ENCODE measurements around the gene KREMEN1. TPM values are rescaled to one million over a fixed set of nuclear protein-coding genes. Genes with fewer than 3 reads are reported as not detected.

Gene KREMEN1
- total RNA-seq, 2 experiments from 2014 or later: not detected

- TF ChIP-seq, protein P1, sequence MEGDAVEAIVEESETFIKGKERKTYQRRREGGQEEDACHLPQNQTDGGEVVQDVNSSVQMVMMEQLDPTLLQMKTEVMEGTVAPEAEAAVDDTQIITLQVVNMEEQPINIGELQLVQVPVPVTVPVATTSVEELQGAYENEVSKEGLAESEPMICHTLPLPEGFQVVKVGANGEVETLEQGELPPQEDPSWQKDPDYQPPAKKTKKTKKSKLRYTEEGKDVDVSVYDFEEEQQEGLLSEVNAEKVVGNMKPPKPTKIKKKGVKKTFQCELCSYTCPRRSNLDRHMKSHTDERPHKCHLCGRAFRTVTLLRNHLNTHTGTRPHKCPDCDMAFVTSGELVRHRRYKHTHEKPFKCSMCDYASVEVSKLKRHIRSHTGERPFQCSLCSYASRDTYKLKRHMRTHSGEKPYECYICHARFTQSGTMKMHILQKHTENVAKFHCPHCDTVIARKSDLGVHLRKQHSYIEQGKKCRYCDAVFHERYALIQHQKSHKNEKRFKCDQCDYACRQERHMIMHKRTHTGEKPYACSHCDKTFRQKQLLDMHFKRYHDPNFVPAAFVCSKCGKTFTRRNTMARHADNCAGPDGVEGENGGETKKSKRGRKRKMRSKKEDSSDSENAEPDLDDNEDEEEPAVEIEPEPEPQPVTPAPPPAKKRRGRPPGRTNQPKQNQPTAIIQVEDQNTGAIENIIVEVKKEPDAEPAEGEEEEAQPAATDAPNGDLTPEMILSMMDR (IDR thresholded peaks at IDR 0.05): no peak
- H3K36me3 ChIP-seq (ENCODE audit: insufficient read depth, low read length): no peaks in the 10 kb centered on the region
- intact Hi-C loops (cut with DNase I, micrococcal nuclease): no loop called here
- POLR2A ChIA-PET: no interaction called here
- no peak overlapping the region for H3K27ac Mint-ChIP-seq
- H3K27ac ChIP-seq (ENCODE audit: low read depth in 1 of 2, low read length in 2 of 2): no peak overlapping the region
- no peak for ATAC-seq (ENCODE audit: poor library complexity)
- no peak for DNase-seq
- H3K4me3 Mint-ChIP-seq: no peak overlapping the region
- peaks cover 0 to 3% of the 10 kb centered on the region in 2 experiments for H3K9me3 ChIP-seq (ENCODE audit: control insufficient read depth in 1 of 2, insufficient read depth in 1 of 2, low read length in 2 of 2)
- H3K27me3 Mint-ChIP-seq: peaks cover 14% of the 10 kb centered on the region
- H3K9me3 Mint-ChIP-seq: no peaks in the 10 kb centered on the region
- CTCF ChIA-PET: no interaction called here
- no peak overlapping the region for H3K4me3 ChIP-seq (ENCODE audit: low read length)
- peaks cover 17 to 35% of the 10 kb centered on the region in 2 experiments for H3K27me3 ChIP-seq (ENCODE audit: control insufficient read depth in 1 of 2, insufficient read depth in 2 of 2, low read length in 2 of 2)
- no peaks in the 10 kb centered on the region for H3K4me1 Mint-ChIP-seq (ENCODE audit: low read depth)
- no peaks in the 10 kb centered on the region for H3K36me3 Mint-ChIP-seq (ENCODE audit: low read depth)
- peaks cover 11% of the 10 kb centered on the region for H3K4me1 ChIP-seq (ENCODE audit: insufficient read depth, low read length)
Measured at GRCh38 chr22:29209624-29209929, 136.7 kb downstream of the KREMEN1 start.

DNA sequence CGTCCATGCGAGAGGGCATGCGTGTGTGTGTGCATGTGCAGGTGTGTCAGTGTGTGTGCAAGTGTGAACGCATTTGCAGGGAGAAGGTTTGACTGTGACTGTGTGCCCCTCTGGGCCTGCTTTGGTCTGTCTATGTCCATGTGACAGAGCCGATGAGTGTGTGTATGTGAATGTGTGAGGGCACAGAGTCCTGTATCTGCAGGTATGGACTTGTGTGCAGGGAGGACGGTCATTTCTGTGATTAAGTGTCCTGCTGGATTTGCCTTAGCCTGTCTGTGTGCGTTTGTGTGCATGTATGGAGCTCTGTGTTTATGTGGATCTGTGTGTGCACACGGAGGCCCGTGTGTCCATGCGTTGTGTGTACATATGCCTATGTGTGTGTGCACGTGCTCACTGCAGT is 138.2 kb downstream of the KREMEN1 start:
- Histone ChIP-seq H3K4me1 (ENCODE audit: insufficient read depth, low read length) (peaks cover 4% of the 10 kb centered on the region), H3K27ac (ENCODE audit: low read depth in 1 of 2, low read length in 2 of 2) (no peak overlapping the region), H3K4me3 (ENCODE audit: low read length) (no peak overlapping the region), H3K27me3 (ENCODE audit: control insufficient read depth in 1 of 2, insufficient read depth in 2 of 2, low read length in 2 of 2) (peaks cover 10 to 26% of the 10 kb centered on the region in 2 experiments), H3K36me3 (ENCODE audit: insufficient read depth, low read length) (no peaks in the 10 kb centered on the region), H3K9me3 (ENCODE audit: control insufficient read depth in 1 of 2, insufficient read depth in 1 of 2, low read length in 2 of 2) (peaks cover 0 to 3% of the 10 kb centered on the region in 2 experiments)
- intact Hi-C loops (cut with DNase I, micrococcal nuclease): no loop called here
- H3K27me3 Mint-ChIP-seq: peaks cover 6% of the 10 kb centered on the region
- DNase-seq (no peak), ATAC-seq (ENCODE audit: poor library complexity) (no peak)
- no peaks in the 10 kb centered on the region for H3K9me3 Mint-ChIP-seq
- H3K27ac Mint-ChIP-seq: no peak overlapping the region
- TF ChIP-seq, protein P1 (IDR thresholded peaks at IDR 0.05): no peak
- no peaks in the 10 kb centered on the region for H3K4me1 Mint-ChIP-seq (ENCODE audit: low read depth)
- POLR2A ChIA-PET: no interaction called here
- H3K4me3 Mint-ChIP-seq: no peak overlapping the region
- H3K36me3 Mint-ChIP-seq (ENCODE audit: low read depth): no peaks in the 10 kb centered on the region
- CTCF ChIA-PET: no interaction called here

- Histone ChIP-seq H3K4me1 (ENCODE audit: insufficient read depth, low read length) (peaks cover under 1% of the 10 kb centered on the region), H3K36me3 (ENCODE audit: insufficient read depth, low read length) (no peaks in the 10 kb centered on the region), H3K27ac (ENCODE audit: low read depth in 1 of 2, low read length in 2 of 2) (no peak overlapping the region), H3K4me3 (ENCODE audit: low read length) (no peak overlapping the region), H3K27me3 (ENCODE audit: control insufficient read depth in 1 of 2, insufficient read depth in 2 of 2, low read length in 2 of 2) (peaks cover 6 to 22% of the 10 kb centered on the region in 2 experiments), H3K9me3 (ENCODE audit: control insufficient read depth in 1 of 2, insufficient read depth in 1 of 2, low read length in 2 of 2) (peaks cover 0 to 3% of the 10 kb centered on the region in 2 experiments)
- ATAC-seq (ENCODE audit: poor library complexity) (no peak), DNase-seq (no peak)
- peaks cover 4% of the 10 kb centered on the region for H3K27me3 Mint-ChIP-seq
- no peaks in the 10 kb centered on the region for H3K36me3 Mint-ChIP-seq (ENCODE audit: low read depth)
- intact Hi-C loops (cut with DNase I, micrococcal nuclease): no loop called here
- POLR2A ChIA-PET: no interaction called here
- TF ChIP-seq, protein P1 (IDR thresholded peaks at IDR 0.05): no peak
- no peaks in the 10 kb centered on the region for H3K9me3 Mint-ChIP-seq
- no peak overlapping the region for H3K27ac Mint-ChIP-seq
- no peak overlapping the region for H3K4me3 Mint-ChIP-seq
- H3K4me1 Mint-ChIP-seq (ENCODE audit: low read depth): no peaks in the 10 kb centered on the region
- CTCF ChIA-PET: no interaction called here
Measured at GRCh38 chr22:29211466-29211865, 138.6 kb downstream of the KREMEN1 start.

Data from CD4-positive, alpha-beta T cell (primary cell).